Measurements from ENCODE around the gene STK11. TPM values are rescaled to one million over a fixed set of nuclear protein-coding genes. Genes with fewer than 3 reads are reported as not detected.
A peak's percentile ranks its signal among the peaks of the same experiment; 100 is the strongest.

Gene STK11
- total RNA-seq, 1 donor from 2014 or later: 27.4 TPM

GRCh38 chr19:1167687-1168571, 37.6 kb upstream of the STK11 start:
- H3K79me2 ChIP-seq (ENCODE audit: low read depth): peaks cover 54% of the 10 kb centered on the region
- no peaks in the 10 kb centered on the region for H3K27me3 ChIP-seq
- H3K4me2 ChIP-seq: no peak overlapping the region
- no peak for TF ChIP-seq EZH2 (IDR thresholded peaks at IDR 0.05)
- TF ChIP-seq CTCF (IDR thresholded peaks at IDR 0.05): no peak
- no peak for TF ChIP-seq EZH2phosphoT487 (IDR thresholded peaks at IDR 0.05)
- Mint-ChIP-seq H3K4me3 (no peak overlapping the region), H3K27ac (no peak overlapping the region), H3K27me3 (ENCODE audit: insufficient read depth, low read depth) (peaks cover 6% of the 10 kb centered on the region), H3K9me3 (no peaks in the 10 kb centered on the region), H3K4me1 (peaks cover 25% of the 10 kb centered on the region), H3K36me3 (peaks cover 15% of the 10 kb centered on the region)
- H3K9ac ChIP-seq: no peak overlapping the region
- H3K9me3 ChIP-seq (ENCODE audit: low read depth): no peaks in the 10 kb centered on the region
- H3K4me3 ChIP-seq: no peak overlapping the region
- H3F3A ChIP-seq (ENCODE audit: low read depth): peaks cover 20% of the 10 kb centered on the region
- H2AFZ ChIP-seq (replicated peaks): no peak overlapping the region
- no peaks in the 10 kb centered on the region for H3K36me3 ChIP-seq
- H3K27ac ChIP-seq: no peak overlapping the region
- DNase-seq (ENCODE audit: low spot score): no peak
- H4K20me1 ChIP-seq (ENCODE audit: low read depth): peaks cover 59% of the 10 kb centered on the region
- peaks cover 17% of the 10 kb centered on the region for H3K4me1 ChIP-seq

- Histone ChIP-seq H2AFZ (replicated peaks) (no peak overlapping the region), H3K4me1 (peaks cover 17% of the 10 kb centered on the region), H3K27ac (no peak overlapping the region), H3K9ac (no peak overlapping the region), H3K27me3 (no peaks in the 10 kb centered on the region), H3K9me3 (ENCODE audit: low read depth) (no peaks in the 10 kb centered on the region), H3K4me3 (no peak overlapping the region), H3K79me2 (ENCODE audit: low read depth) (peaks cover 62% of the 10 kb centered on the region), H3F3A (ENCODE audit: low read depth) (peaks cover 26% of the 10 kb centered on the region), H4K20me1 (ENCODE audit: low read depth) (peaks cover 59% of the 10 kb centered on the region), H3K36me3 (no peaks in the 10 kb centered on the region), H3K4me2 (no peak overlapping the region)
- Mint-ChIP-seq H3K4me1 (peaks cover 23% of the 10 kb centered on the region), H3K9me3 (no peaks in the 10 kb centered on the region), H3K27me3 (ENCODE audit: insufficient read depth, low read depth) (peaks cover 5% of the 10 kb centered on the region), H3K27ac (no peak overlapping the region), H3K36me3 (peaks cover 15% of the 10 kb centered on the region), H3K4me3 (no peak overlapping the region)
- no peak for TF ChIP-seq EZH2 (IDR thresholded peaks at IDR 0.05)
- TF ChIP-seq CTCF (IDR thresholded peaks at IDR 0.05): no peak
- no peak for TF ChIP-seq EZH2phosphoT487 (IDR thresholded peaks at IDR 0.05)
- DNase-seq (ENCODE audit: low spot score): no peak
These were observed 36.8 kb upstream of the STK11 start for GRCh38 chr19:1168572-1169410.

- Histone ChIP-seq H2AFZ (replicated peaks) (no peak overlapping the region), H3K27ac (no peak overlapping the region), H4K20me1 (ENCODE audit: low read depth) (peaks cover 59% of the 10 kb centered on the region), H3K36me3 (no peaks in the 10 kb centered on the region), H3K27me3 (no peaks in the 10 kb centered on the region), H3K9ac (no peak overlapping the region), H3F3A (ENCODE audit: low read depth) (peaks cover 26% of the 10 kb centered on the region), H3K4me2 (no peak overlapping the region), H3K4me3 (no peak overlapping the region), H3K4me1 (peaks cover 17% of the 10 kb centered on the region), H3K9me3 (ENCODE audit: low read depth) (no peaks in the 10 kb centered on the region), H3K79me2 (ENCODE audit: low read depth) (peaks cover 62% of the 10 kb centered on the region)
- peaks cover 15% of the 10 kb centered on the region for H3K36me3 Mint-ChIP-seq
- TF ChIP-seq CTCF (IDR thresholded peaks at IDR 0.05) (no peak), EZH2 (IDR thresholded peaks at IDR 0.05) (no peak), EZH2phosphoT487 (IDR thresholded peaks at IDR 0.05) (no peak)
- H3K4me3 Mint-ChIP-seq: peak overlapping the region; percentile 79
- no peaks in the 10 kb centered on the region for H3K9me3 Mint-ChIP-seq
- peaks cover 25% of the 10 kb centered on the region for H3K4me1 Mint-ChIP-seq
- peaks cover 6% of the 10 kb centered on the region for H3K27me3 Mint-ChIP-seq (ENCODE audit: insufficient read depth, low read depth)
- peak overlapping the region; percentile 63 for H3K27ac Mint-ChIP-seq
- DNase-seq (ENCODE audit: low spot score): no peak
These were observed 36.2 kb upstream of the STK11 start for GRCh38 chr19:1169411-1169791.
